ENCODE data around the gene MARK4. TPM values are rescaled to one million over a fixed set of nuclear protein-coding genes. Genes with fewer than 3 reads are reported as not detected.

Gene MARK4
- total RNA-seq, 4 donors from 2014 or later = 14.0 to 35.5 (median 20.6) TPM

GRCh38 chr19:45344621-45345505 lies 93.8 kb downstream of the MARK4 start:
- no peak overlapping the region for H3K27ac ChIP-seq
- no peak for ATAC-seq
- H3K27me3 ChIP-seq = peaks cover 78% of the 10 kb centered on the region
- H3K36me3 ChIP-seq = no peaks in the 10 kb centered on the region
- no peaks in the 10 kb centered on the region for H3K9me3 ChIP-seq
- TF ChIP-seq, protein P1, sequence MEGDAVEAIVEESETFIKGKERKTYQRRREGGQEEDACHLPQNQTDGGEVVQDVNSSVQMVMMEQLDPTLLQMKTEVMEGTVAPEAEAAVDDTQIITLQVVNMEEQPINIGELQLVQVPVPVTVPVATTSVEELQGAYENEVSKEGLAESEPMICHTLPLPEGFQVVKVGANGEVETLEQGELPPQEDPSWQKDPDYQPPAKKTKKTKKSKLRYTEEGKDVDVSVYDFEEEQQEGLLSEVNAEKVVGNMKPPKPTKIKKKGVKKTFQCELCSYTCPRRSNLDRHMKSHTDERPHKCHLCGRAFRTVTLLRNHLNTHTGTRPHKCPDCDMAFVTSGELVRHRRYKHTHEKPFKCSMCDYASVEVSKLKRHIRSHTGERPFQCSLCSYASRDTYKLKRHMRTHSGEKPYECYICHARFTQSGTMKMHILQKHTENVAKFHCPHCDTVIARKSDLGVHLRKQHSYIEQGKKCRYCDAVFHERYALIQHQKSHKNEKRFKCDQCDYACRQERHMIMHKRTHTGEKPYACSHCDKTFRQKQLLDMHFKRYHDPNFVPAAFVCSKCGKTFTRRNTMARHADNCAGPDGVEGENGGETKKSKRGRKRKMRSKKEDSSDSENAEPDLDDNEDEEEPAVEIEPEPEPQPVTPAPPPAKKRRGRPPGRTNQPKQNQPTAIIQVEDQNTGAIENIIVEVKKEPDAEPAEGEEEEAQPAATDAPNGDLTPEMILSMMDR (IDR thresholded peaks at IDR 0.05) = no peak
- no peak for TF ChIP-seq POLR2A (IDR thresholded peaks at IDR 0.05)
- 60 to 75% methylated on average over 1 to 2 of the region's 15 CpGs for WGBS, 2 donors (ENCODE audit: low coverage in 1 of 2)
- peaks cover 0 to 10% (median 5%) of the 10 kb centered on the region in 3 donors for H3K4me1 ChIP-seq
- H3K4me3 ChIP-seq = no peak overlapping the region

GRCh38 chr19:45345506-45345860 lies 94.4 kb downstream of the MARK4 start:
- H3K27me3 ChIP-seq = peaks cover 72% of the 10 kb centered on the region
- ATAC-seq = no peak
- no peak overlapping the region for H3K4me3 ChIP-seq
- peaks cover 0 to 7% (median 4%) of the 10 kb centered on the region in 3 donors for H3K4me1 ChIP-seq
- H3K27ac ChIP-seq = no peak overlapping the region
- H3K9me3 ChIP-seq = no peaks in the 10 kb centered on the region
- no peak for TF ChIP-seq EP300 (IDR thresholded peaks at IDR 0.05)
- TF ChIP-seq, protein P1 (IDR thresholded peaks at IDR 0.05) = no peak
- TF ChIP-seq POLR2AphosphoS5 (IDR thresholded peaks at IDR 0.05) = no peak
- no peak for TF ChIP-seq POLR2A (IDR thresholded peaks at IDR 0.05)
- H3K36me3 ChIP-seq = peaks cover 0 to 3% of the 10 kb centered on the region in 2 donors
- 73% methylated on average over 6 of the region's 15 CpGs; no CpG with 5 or more reads in 1 of the 2 donors for WGBS, 2 donors (ENCODE audit: low coverage in 1 of 2)

GRCh38 chr19:45346449-45346848 lies 95.4 kb downstream of the MARK4 start:
- no peak for ATAC-seq
- Histone ChIP-seq H3K9me3 (no peaks in the 10 kb centered on the region), H3K4me1 (no peaks in the 10 kb centered on the region), H3K4me3 (no peak overlapping the region), H3K36me3 (peaks cover 0 to 12% of the 10 kb centered on the region in 2 donors), H3K27ac (no peak overlapping the region), H3K27me3 (peaks cover 62% of the 10 kb centered on the region)
- 27% methylated on average over 3 of the region's 27 CpGs; no CpG with 5 or more reads in 1 of the 2 donors for WGBS, 2 donors (ENCODE audit: low coverage in 1 of 2)
- TF ChIP-seq, protein P1 (IDR thresholded peaks at IDR 0.05) = no peak
- TF ChIP-seq EP300 (IDR thresholded peaks at IDR 0.05) (no peak), POLR2A (IDR thresholded peaks at IDR 0.05) (no peak), POLR2AphosphoS5 (IDR thresholded peaks at IDR 0.05) (no peak)

GRCh38 chr19:45347570-45348366 lies 96.7 kb downstream of the MARK4 start:
- no peak overlapping the region for H3K27ac ChIP-seq
- H3K27me3 ChIP-seq = peaks cover 49% of the 10 kb centered on the region
- H3K36me3 ChIP-seq = peaks cover 0 to 26% of the 10 kb centered on the region in 2 donors
- H3K9me3 ChIP-seq = no peaks in the 10 kb centered on the region
- ATAC-seq = no peak
- H3K4me3 ChIP-seq = no peak overlapping the region
- no peak for TF ChIP-seq EP300 (IDR thresholded peaks at IDR 0.05)
- TF ChIP-seq POLR2A (IDR thresholded peaks at IDR 0.05) = no peak
- TF ChIP-seq, protein P1 (IDR thresholded peaks at IDR 0.05) = no peak
- TF ChIP-seq POLR2AphosphoS5 (IDR thresholded peaks at IDR 0.05) = no peak
- WGBS, 2 donors (ENCODE audit: low coverage in 1 of 2) = 17% methylated on average over 2 of the region's 25 CpGs; no CpG with 5 or more reads in 1 of the 2 donors
- H3K4me1 ChIP-seq = no peaks in the 10 kb centered on the region

All from gastroesophageal sphincter (tissue), 4 donors.